Measurements from ENCODE around the gene OR9A2. TPM values are rescaled to one million over a fixed set of nuclear protein-coding genes. Genes with fewer than 3 reads are reported as not detected.
A peak's percentile ranks its signal among the peaks of the same experiment; 100 is the strongest.

The OR9A2 gene
- total RNA-seq, 1 donor from 2014 or later = not detected

DNA sequence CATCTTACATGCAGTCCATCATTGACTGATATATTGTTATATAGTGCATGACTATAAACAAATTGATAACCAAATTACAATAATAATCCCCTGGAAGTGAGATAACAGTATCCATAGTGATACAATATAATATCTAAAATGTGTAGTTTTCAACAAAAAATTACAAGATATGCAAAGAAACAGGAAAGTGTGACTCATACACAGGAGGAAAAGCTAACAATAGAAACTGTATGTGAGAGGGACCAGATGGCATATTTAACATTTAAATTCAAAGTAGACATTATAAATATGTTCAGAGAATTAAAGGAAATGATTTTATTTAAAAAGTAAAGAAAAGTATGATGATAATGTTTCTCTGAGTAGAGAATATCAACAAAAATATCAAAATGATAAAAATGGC, 8.0 kb downstream of the OR9A2 start:
- Histone ChIP-seq H3K27me3 (ENCODE audit: control insufficient read depth, insufficient read depth, low read length) (peaks cover 1% of the 10 kb centered on the region), H3K4me3 (ENCODE audit: low read depth, low read length) (no peak overlapping the region), H3K36me3 (ENCODE audit: control insufficient read depth, insufficient read depth, low read length) (no peaks in the 10 kb centered on the region)
- TF ChIP-seq, protein P1, sequence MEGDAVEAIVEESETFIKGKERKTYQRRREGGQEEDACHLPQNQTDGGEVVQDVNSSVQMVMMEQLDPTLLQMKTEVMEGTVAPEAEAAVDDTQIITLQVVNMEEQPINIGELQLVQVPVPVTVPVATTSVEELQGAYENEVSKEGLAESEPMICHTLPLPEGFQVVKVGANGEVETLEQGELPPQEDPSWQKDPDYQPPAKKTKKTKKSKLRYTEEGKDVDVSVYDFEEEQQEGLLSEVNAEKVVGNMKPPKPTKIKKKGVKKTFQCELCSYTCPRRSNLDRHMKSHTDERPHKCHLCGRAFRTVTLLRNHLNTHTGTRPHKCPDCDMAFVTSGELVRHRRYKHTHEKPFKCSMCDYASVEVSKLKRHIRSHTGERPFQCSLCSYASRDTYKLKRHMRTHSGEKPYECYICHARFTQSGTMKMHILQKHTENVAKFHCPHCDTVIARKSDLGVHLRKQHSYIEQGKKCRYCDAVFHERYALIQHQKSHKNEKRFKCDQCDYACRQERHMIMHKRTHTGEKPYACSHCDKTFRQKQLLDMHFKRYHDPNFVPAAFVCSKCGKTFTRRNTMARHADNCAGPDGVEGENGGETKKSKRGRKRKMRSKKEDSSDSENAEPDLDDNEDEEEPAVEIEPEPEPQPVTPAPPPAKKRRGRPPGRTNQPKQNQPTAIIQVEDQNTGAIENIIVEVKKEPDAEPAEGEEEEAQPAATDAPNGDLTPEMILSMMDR (IDR thresholded peaks at IDR 0.05; ENCODE audit: insufficient read depth, low read length, severe bottlenecking) = no peak
- DNase-seq (ENCODE audit: low read depth) = no peak
- FAIRE-seq = no peak

DNA sequence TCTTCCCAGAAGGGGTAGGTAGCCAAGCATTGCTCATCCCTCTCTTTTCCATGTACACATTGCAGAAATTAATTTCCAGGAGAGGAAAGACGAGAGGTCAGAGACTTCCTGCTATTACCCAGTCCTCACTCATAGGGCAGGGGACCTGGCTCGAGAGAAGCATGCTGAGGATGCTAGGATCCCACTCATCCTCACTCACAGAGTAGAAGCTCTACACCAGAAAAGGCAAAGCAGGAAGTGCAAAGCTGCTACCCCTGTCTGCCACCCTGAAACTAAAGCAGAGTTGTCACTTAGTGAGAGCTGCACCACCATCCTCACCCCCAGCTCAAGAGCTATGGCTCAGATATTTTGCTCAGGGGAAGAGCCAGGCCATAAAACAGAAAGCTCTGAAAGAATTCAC, 9.9 kb downstream of the OR9A2 start:
- no peak for FAIRE-seq
- no peak overlapping the region for H3K4me3 ChIP-seq (ENCODE audit: low read depth, low read length)
- TF ChIP-seq, protein P1 (IDR thresholded peaks at IDR 0.05; ENCODE audit: insufficient read depth, low read length, severe bottlenecking) = no peak
- peaks cover 1% of the 10 kb centered on the region for H3K27me3 ChIP-seq (ENCODE audit: control insufficient read depth, insufficient read depth, low read length)
- H3K36me3 ChIP-seq (ENCODE audit: control insufficient read depth, insufficient read depth, low read length) = no peaks in the 10 kb centered on the region
- DNase-seq (ENCODE audit: low read depth) = no peak

DNA sequence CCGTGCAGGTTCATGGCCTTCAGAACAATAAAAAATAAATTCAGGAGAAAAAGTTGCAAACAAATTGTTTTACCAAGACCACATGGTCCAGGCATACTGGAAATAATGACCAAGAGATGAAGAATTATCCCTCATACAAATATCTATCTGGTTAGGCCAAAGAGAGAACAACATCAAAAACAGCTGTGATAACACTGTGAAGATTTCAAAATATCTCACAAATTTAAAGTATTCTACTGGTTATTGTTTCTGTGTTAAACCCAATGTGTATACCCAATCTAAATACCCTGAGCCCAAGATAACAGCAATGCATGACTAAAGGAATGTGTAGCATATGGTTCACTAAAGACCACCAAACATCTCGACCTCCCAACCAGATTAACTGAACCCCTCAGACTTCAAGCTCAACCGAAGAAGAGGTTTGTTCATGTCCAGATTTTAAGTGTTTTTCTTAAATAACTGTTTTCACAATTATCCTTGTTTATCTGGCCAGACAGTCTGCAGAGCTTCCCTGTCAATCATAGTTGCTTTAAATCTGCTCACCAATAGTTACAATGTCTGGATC, 10.9 kb downstream of the OR9A2 start:
- no peaks in the 10 kb centered on the region for H3K36me3 ChIP-seq (ENCODE audit: control insufficient read depth, insufficient read depth, low read length)
- TF ChIP-seq, protein P1 (IDR thresholded peaks at IDR 0.05; ENCODE audit: insufficient read depth, low read length, severe bottlenecking) = no peak
- DNase-seq (ENCODE audit: low read depth) = no peak
- no peak for FAIRE-seq
- H3K4me3 ChIP-seq (ENCODE audit: low read depth, low read length) = no peak overlapping the region
- peaks cover 1% of the 10 kb centered on the region for H3K27me3 ChIP-seq (ENCODE audit: control insufficient read depth, insufficient read depth, low read length)

DNA sequence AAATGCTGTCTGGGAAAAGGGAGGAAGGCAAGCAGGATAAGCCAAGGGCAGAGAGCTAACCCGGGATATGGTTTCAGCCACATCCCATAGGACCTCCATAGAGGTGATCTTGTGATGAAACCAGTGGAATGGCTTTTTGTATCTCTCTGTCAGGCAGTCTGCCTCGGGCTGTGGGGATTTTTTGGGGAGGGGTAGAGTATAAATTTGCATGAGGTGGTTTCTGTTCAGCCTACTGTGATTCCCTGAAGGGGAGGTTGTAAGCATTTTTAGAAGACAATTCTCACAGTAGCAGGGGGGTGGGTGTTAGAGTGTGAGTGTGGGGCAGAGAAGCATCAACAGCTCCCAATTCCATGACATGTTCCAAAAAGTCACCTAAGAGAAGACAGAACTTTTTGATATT, 11.8 kb downstream of the OR9A2 start:
- Histone ChIP-seq H3K27me3 (ENCODE audit: control insufficient read depth, insufficient read depth, low read length) (peaks cover 1% of the 10 kb centered on the region), H3K36me3 (ENCODE audit: control insufficient read depth, insufficient read depth, low read length) (no peaks in the 10 kb centered on the region), H3K4me3 (ENCODE audit: low read depth, low read length) (no peak overlapping the region)
- FAIRE-seq (no peak), DNase-seq (ENCODE audit: low read depth) (no peak)
- TF ChIP-seq, protein P1 (IDR thresholded peaks at IDR 0.05; ENCODE audit: insufficient read depth, low read length, severe bottlenecking) = no peak

DNA sequence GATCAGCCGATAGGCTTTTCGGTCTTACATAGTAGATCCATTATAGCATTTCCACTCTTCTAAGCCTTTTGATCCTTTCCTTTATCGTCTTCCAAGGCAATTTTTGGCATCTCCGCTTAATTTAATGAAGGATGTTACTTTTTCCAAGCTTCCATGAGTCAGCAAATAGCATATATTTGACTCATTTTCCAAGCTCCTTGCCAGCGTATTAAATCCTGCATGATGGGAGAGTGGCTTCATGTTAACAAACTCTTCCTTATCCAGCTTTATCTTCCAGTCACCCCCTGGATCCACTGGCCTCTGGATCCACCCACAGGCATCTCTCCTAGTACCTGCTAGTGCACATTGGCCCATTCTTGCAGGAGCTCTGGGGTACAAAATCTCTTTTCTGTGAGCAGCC, 13.0 kb downstream of the OR9A2 start:
- TF ChIP-seq, protein P1 (IDR thresholded peaks at IDR 0.05; ENCODE audit: insufficient read depth, low read length, severe bottlenecking) = no peak
- H3K36me3 ChIP-seq (ENCODE audit: control insufficient read depth, insufficient read depth, low read length) = no peaks in the 10 kb centered on the region
- H3K4me3 ChIP-seq (ENCODE audit: low read depth, low read length) = no peak overlapping the region
- H3K27me3 ChIP-seq (ENCODE audit: control insufficient read depth, insufficient read depth, low read length) = peaks cover 1% of the 10 kb centered on the region
- DNase-seq (ENCODE audit: low read depth) (peak; percentile 30), FAIRE-seq (no peak)

DNA sequence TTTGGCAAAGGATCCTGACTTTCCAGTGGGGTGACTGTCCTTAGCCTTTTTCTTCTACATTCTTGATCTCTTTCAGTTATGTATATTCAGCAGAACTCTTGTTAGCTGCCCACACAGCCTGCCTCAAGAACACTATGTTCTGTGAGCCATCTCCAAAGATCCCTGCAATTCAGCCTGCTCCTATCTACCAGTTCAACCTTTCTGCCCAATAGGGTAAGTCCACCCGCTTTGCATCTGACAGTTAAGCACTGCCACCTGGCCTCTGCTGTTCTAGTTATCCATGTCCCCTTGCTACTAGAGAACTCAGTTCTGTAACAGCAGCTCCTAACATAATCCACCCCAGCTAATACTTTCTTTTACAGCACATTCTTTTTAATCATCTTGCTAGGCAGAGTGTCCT, 13.5 kb downstream of the OR9A2 start:
- H3K36me3 ChIP-seq (ENCODE audit: control insufficient read depth, insufficient read depth, low read length) = no peaks in the 10 kb centered on the region
- H3K4me3 ChIP-seq (ENCODE audit: low read depth, low read length) = no peak overlapping the region
- H3K27me3 ChIP-seq (ENCODE audit: control insufficient read depth, insufficient read depth, low read length) = peaks cover 1% of the 10 kb centered on the region
- DNase-seq (ENCODE audit: low read depth) = no peak
- TF ChIP-seq, protein P1 (IDR thresholded peaks at IDR 0.05; ENCODE audit: insufficient read depth, low read length, severe bottlenecking) = no peak
- FAIRE-seq = no peak

Measured in bronchial epithelial cell (primary cell).